ENCODE data around the gene CDK8.

Gene CDK8

GRCh38 chr13:26225896-26226617, 27.9 kb upstream of the CDK8 start:
- Histone ChIP-seq H3K4me3 (ENCODE audit: low read depth, low read length) (no peak overlapping the region), H3K36me3 (ENCODE audit: insufficient read depth, low read length) (no peaks in the 10 kb centered on the region), H3K27ac (ENCODE audit: low read depth, low read length) (no peak overlapping the region), H3K79me2 (ENCODE audit: control insufficient read depth, insufficient read depth, low read length, unreplicated experiment) (peaks cover 5% of the 10 kb centered on the region), H3K27me3 (ENCODE audit: insufficient read depth, low read length) (no peaks in the 10 kb centered on the region), H2AFZ (ENCODE audit: low read length, unreplicated experiment) (no peak overlapping the region), H3K4me1 (ENCODE audit: control insufficient read depth, insufficient read depth, low read length, unreplicated experiment) (no peaks in the 10 kb centered on the region)

GRCh38 chr13:26227166-26227971, 26.6 kb upstream of the CDK8 start:
- no peak overlapping the region for H3K4me3 ChIP-seq (ENCODE audit: low read depth, low read length)
- no peaks in the 10 kb centered on the region for H3K36me3 ChIP-seq (ENCODE audit: insufficient read depth, low read length)
- H3K27ac ChIP-seq (ENCODE audit: low read depth, low read length): no peak overlapping the region
- no peak overlapping the region for H2AFZ ChIP-seq (ENCODE audit: low read length, unreplicated experiment)
- H3K79me2 ChIP-seq (ENCODE audit: control insufficient read depth, insufficient read depth, low read length, unreplicated experiment): no peaks in the 10 kb centered on the region
- H3K4me1 ChIP-seq (ENCODE audit: control insufficient read depth, insufficient read depth, low read length, unreplicated experiment): no peaks in the 10 kb centered on the region
- no peaks in the 10 kb centered on the region for H3K27me3 ChIP-seq (ENCODE audit: insufficient read depth, low read length)

GRCh38 chr13:26228096-26228495, 25.8 kb upstream of the CDK8 start:
- no peaks in the 10 kb centered on the region for H3K4me1 ChIP-seq (ENCODE audit: control insufficient read depth, insufficient read depth, low read length, unreplicated experiment)
- no peaks in the 10 kb centered on the region for H3K27me3 ChIP-seq (ENCODE audit: insufficient read depth, low read length)

GRCh38 chr13:26229080-26229615, 24.8 kb upstream of the CDK8 start:
- Histone ChIP-seq H3K36me3 (ENCODE audit: insufficient read depth, low read length) (no peaks in the 10 kb centered on the region), H3K4me1 (ENCODE audit: control insufficient read depth, insufficient read depth, low read length, unreplicated experiment) (no peaks in the 10 kb centered on the region), H3K79me2 (ENCODE audit: control insufficient read depth, insufficient read depth, low read length, unreplicated experiment) (no peaks in the 10 kb centered on the region), H3K4me3 (ENCODE audit: low read depth, low read length) (no peak overlapping the region), H3K27ac (ENCODE audit: low read depth, low read length) (no peak overlapping the region), H2AFZ (ENCODE audit: low read length, unreplicated experiment) (no peak overlapping the region), H3K27me3 (ENCODE audit: insufficient read depth, low read length) (no peaks in the 10 kb centered on the region)

More at GRCh38 chr13:26228096-26228495, 25.8 kb upstream of the CDK8 start:
- Histone ChIP-seq H3K27ac (ENCODE audit: low read depth, low read length) (no peak overlapping the region), H3K79me2 (ENCODE audit: control insufficient read depth, insufficient read depth, low read length, unreplicated experiment) (no peaks in the 10 kb centered on the region), H2AFZ (ENCODE audit: low read length, unreplicated experiment) (no peak overlapping the region), H3K36me3 (ENCODE audit: insufficient read depth, low read length) (no peaks in the 10 kb centered on the region), H3K4me3 (ENCODE audit: low read depth, low read length) (no peak overlapping the region)

GRCh38 chr13:26230703-26231102, 23.2 kb upstream of the CDK8 start:
- no peak overlapping the region for H2AFZ ChIP-seq (ENCODE audit: low read length, unreplicated experiment)
- no peak overlapping the region for H3K27ac ChIP-seq (ENCODE audit: low read depth, low read length)
- no peak overlapping the region for H3K4me3 ChIP-seq (ENCODE audit: low read depth, low read length)
- no peaks in the 10 kb centered on the region for H3K79me2 ChIP-seq (ENCODE audit: control insufficient read depth, insufficient read depth, low read length, unreplicated experiment)
- no peaks in the 10 kb centered on the region for H3K4me1 ChIP-seq (ENCODE audit: control insufficient read depth, insufficient read depth, low read length, unreplicated experiment)
- 0 out of 2 replicates have a peak, but pooled peaks cover 4% of the 10 kb centered on the region for H3K27me3 ChIP-seq (ENCODE audit: insufficient read depth, low read length)
- H3K36me3 ChIP-seq (ENCODE audit: insufficient read depth, low read length): no peaks in the 10 kb centered on the region

GRCh38 chr13:26236296-26236695, 17.6 kb upstream of the CDK8 start:
- peaks cover 13% of the 10 kb centered on the region; the same call in 1 of the 2 replicates for H3K27me3 ChIP-seq (ENCODE audit: insufficient read depth, low read length)
- no peak overlapping the region for H3K27ac ChIP-seq (ENCODE audit: low read depth, low read length)
- H3K36me3 ChIP-seq (ENCODE audit: insufficient read depth, low read length): no peaks in the 10 kb centered on the region
- H3K4me3 ChIP-seq (ENCODE audit: low read depth, low read length): no peak overlapping the region
- H3K4me1 ChIP-seq (ENCODE audit: control insufficient read depth, insufficient read depth, low read length, unreplicated experiment): no peaks in the 10 kb centered on the region
- no peaks in the 10 kb centered on the region for H3K79me2 ChIP-seq (ENCODE audit: control insufficient read depth, insufficient read depth, low read length, unreplicated experiment)
- H2AFZ ChIP-seq (ENCODE audit: low read length, unreplicated experiment): no peak overlapping the region

- Histone ChIP-seq H3K36me3 (ENCODE audit: insufficient read depth, low read length) (no peaks in the 10 kb centered on the region), H3K4me3 (ENCODE audit: low read depth, low read length) (no peak overlapping the region), H2AFZ (ENCODE audit: low read length, unreplicated experiment) (no peak overlapping the region), H3K4me1 (ENCODE audit: control insufficient read depth, insufficient read depth, low read length, unreplicated experiment) (no peaks in the 10 kb centered on the region), H3K27me3 (ENCODE audit: insufficient read depth, low read length) (peaks cover 32% of the 10 kb centered on the region), H3K27ac (ENCODE audit: low read depth, low read length) (no peak overlapping the region), H3K79me2 (ENCODE audit: control insufficient read depth, insufficient read depth, low read length, unreplicated experiment) (no peaks in the 10 kb centered on the region)
Observed at GRCh38 chr13:26246154-26246553, 7.8 kb upstream of the CDK8 start.

GRCh38 chr13:26247011-26247410, 6.9 kb upstream of the CDK8 start:
- Histone ChIP-seq H3K27me3 (ENCODE audit: insufficient read depth, low read length) (peaks cover 32% of the 10 kb centered on the region), H3K36me3 (ENCODE audit: insufficient read depth, low read length) (no peaks in the 10 kb centered on the region), H3K4me1 (ENCODE audit: control insufficient read depth, insufficient read depth, low read length, unreplicated experiment) (no peaks in the 10 kb centered on the region), H3K4me3 (ENCODE audit: low read depth, low read length) (no peak overlapping the region), H2AFZ (ENCODE audit: low read length, unreplicated experiment) (no peak overlapping the region), H3K79me2 (ENCODE audit: control insufficient read depth, insufficient read depth, low read length, unreplicated experiment) (no peaks in the 10 kb centered on the region), H3K27ac (ENCODE audit: low read depth, low read length) (no peak overlapping the region)

GRCh38 chr13:26247608-26248007, 6.3 kb upstream of the CDK8 start:
- Histone ChIP-seq H3K4me3 (ENCODE audit: low read depth, low read length) (no peak overlapping the region), H3K4me1 (ENCODE audit: control insufficient read depth, insufficient read depth, low read length, unreplicated experiment) (no peaks in the 10 kb centered on the region), H3K27ac (ENCODE audit: low read depth, low read length) (no peak overlapping the region), H2AFZ (ENCODE audit: low read length, unreplicated experiment) (no peak overlapping the region), H3K79me2 (ENCODE audit: control insufficient read depth, insufficient read depth, low read length, unreplicated experiment) (no peaks in the 10 kb centered on the region), H3K27me3 (ENCODE audit: insufficient read depth, low read length) (peaks cover 32% of the 10 kb centered on the region), H3K36me3 (ENCODE audit: insufficient read depth, low read length) (no peaks in the 10 kb centered on the region)

GRCh38 chr13:26249551-26249950, 4.4 kb upstream of the CDK8 start:
- H3K79me2 ChIP-seq (ENCODE audit: control insufficient read depth, insufficient read depth, low read length, unreplicated experiment): peaks cover under 1% of the 10 kb centered on the region
- no peak overlapping the region for H3K27ac ChIP-seq (ENCODE audit: low read depth, low read length)
- H3K4me1 ChIP-seq (ENCODE audit: control insufficient read depth, insufficient read depth, low read length, unreplicated experiment): no peaks in the 10 kb centered on the region
- H3K36me3 ChIP-seq (ENCODE audit: insufficient read depth, low read length): no peaks in the 10 kb centered on the region
- H3K4me3 ChIP-seq (ENCODE audit: low read depth, low read length): no peak overlapping the region
- H3K27me3 ChIP-seq (ENCODE audit: insufficient read depth, low read length): peaks cover 32% of the 10 kb centered on the region
- no peak overlapping the region for H2AFZ ChIP-seq (ENCODE audit: low read length, unreplicated experiment)

All from ACC112 (cell line).